DOHH2 (cell line): Measurements from ENCODE around the gene PPFIA1.
"Not testable (repeated sequence)": the region's sequence is repeated elsewhere in the genome, so short reads cannot be mapped to it uniquely, and the experiment has no call there.

Source experiments
- H3F3A ChIP-seq: fragments of 200-600 bp; sonication (generic), shearing (Covaris generic); 2 replicates; pipeline ENCODE4 v1.6.0; 2016; ENCODE audit warnings: antibody characterized with exemption, mild to moderate bottlenecking; ENCODE audit not compliant: control insufficient read depth, insufficient read depth
- H3K27ac ChIP-seq: fragments of 200-600 bp; sonication (generic); 2 replicates; pipeline ENCODE4 v1.5.1; 2014; ENCODE audit warnings: low read depth, mild to moderate bottlenecking, low read length, moderate library complexity
- H3K27me3 ChIP-seq: fragments of 200-600 bp; sonication (generic); 2 replicates; pipeline ENCODE4 v1.6.1; 2014; ENCODE audit warnings: mild to moderate bottlenecking, low read length, mixed read lengths; ENCODE audit not compliant: control insufficient read depth
- H3K36me3 ChIP-seq: fragments of 200-600 bp; sonication (generic); 2 replicates; pipeline ENCODE4 v1.6.1; 2014; ENCODE audit warnings: mild to moderate bottlenecking, low read length, moderate library complexity, mixed read lengths; ENCODE audit not compliant: control insufficient read depth
- H3K4me1 ChIP-seq: fragments of 200-600 bp; sonication (generic); 2 replicates; pipeline ENCODE4 v1.6.1; 2014; ENCODE audit warnings: mild to moderate bottlenecking, low read length, mixed read lengths; ENCODE audit not compliant: control insufficient read depth
- H3K4me2 ChIP-seq: fragments of 200-600 bp; sonication (generic); 2 replicates; pipeline ENCODE4 v1.6.0; 2014; ENCODE audit warnings: mild to moderate bottlenecking, low read length, moderate library complexity
- H3K4me3 ChIP-seq: fragments of 200-600 bp; sonication (generic); 2 replicates; pipeline ENCODE4 v1.5.1; 2014; ENCODE audit warnings: mild to moderate bottlenecking, low read length, mixed read lengths
- H3K79me2 ChIP-seq: fragments of 200-600 bp; sonication (generic); 2 replicates; pipeline ENCODE4 v1.6.1; 2014; ENCODE audit warnings: mild to moderate bottlenecking, low read length, mixed read lengths; ENCODE audit not compliant: control insufficient read depth
- H3K9me2 ChIP-seq: fragments of 200-600 bp; sonication (generic); replicated peaks from 2 replicates; pipeline ENCODE4 v1.6.1; 2014; ENCODE audit warnings: mild to moderate bottlenecking, low read length, mixed read lengths; ENCODE audit not compliant: control insufficient read depth
- H3K9me3 ChIP-seq: fragments of 200-600 bp; sonication (generic); 2 replicates; pipeline ENCODE4 v1.6.1; 2014; ENCODE audit warnings: antibody characterized with exemption, low read length, mixed read lengths; ENCODE audit not compliant: control insufficient read depth, insufficient read depth
- H4K20me1 ChIP-seq: fragments of 200-600 bp; sonication (generic); 2 replicates; pipeline ENCODE4 v1.6.0; 2014; ENCODE audit warnings: low read depth, mild to moderate bottlenecking, antibody characterized with exemption, low read length, moderate library complexity; ENCODE audit not compliant: control insufficient read depth, insufficient read depth
- EZH2phosphoT487 ChIP-seq: fragments of 200-600 bp; sonication (generic); IDR thresholded peaks from 2 replicates; pipeline ENCODE4 v1.6.1; 2017; ENCODE audit warnings: borderline replicate concordance, mild to moderate bottlenecking, antibody characterized with exemption, low read length, moderate library complexity, mixed read lengths
- TF ChIP-seq, protein P1 (sequence below): fragments of 200-600 bp; sonication (generic); IDR thresholded peaks from one replicate; pipeline ENCODE4 v1.5.1; 2014; ENCODE audit warnings: antibody characterized with exemption, mild to moderate bottlenecking, low read depth, low read length; ENCODE audit not compliant: poor library complexity, severe bottlenecking

The PPFIA1 gene

DNA sequence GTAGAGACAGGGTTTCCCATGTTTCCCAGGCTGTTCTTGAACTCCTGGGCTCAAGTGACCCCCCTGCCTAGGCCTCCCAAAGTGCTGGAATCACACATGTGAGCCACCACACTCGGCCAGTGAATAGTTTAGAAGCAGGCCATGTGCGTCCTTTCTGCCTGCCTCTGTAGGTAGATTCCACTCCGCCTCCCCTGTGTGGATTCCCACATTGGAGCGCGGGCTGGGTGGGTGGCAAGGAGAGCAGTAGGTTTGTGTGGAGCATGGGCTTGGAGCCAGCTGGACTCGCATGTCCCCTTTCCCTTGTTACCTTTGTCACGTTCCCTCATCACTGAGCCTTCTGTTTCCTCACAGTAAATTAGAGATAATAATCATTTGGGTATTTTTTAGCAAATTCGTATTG lies 21.7 kb downstream of the PPFIA1 start:
- no peaks in the 10 kb centered on the region for H3F3A ChIP-seq
- H3K27ac ChIP-seq: no peak overlapping the region
- no peaks in the 10 kb centered on the region for H3K9me2 ChIP-seq
- no peaks in the 10 kb centered on the region for H3K9me3 ChIP-seq
- no peak overlapping the region for H3K4me2 ChIP-seq
- H4K20me1 ChIP-seq: no peaks in the 10 kb centered on the region
- TF ChIP-seq, protein P1, sequence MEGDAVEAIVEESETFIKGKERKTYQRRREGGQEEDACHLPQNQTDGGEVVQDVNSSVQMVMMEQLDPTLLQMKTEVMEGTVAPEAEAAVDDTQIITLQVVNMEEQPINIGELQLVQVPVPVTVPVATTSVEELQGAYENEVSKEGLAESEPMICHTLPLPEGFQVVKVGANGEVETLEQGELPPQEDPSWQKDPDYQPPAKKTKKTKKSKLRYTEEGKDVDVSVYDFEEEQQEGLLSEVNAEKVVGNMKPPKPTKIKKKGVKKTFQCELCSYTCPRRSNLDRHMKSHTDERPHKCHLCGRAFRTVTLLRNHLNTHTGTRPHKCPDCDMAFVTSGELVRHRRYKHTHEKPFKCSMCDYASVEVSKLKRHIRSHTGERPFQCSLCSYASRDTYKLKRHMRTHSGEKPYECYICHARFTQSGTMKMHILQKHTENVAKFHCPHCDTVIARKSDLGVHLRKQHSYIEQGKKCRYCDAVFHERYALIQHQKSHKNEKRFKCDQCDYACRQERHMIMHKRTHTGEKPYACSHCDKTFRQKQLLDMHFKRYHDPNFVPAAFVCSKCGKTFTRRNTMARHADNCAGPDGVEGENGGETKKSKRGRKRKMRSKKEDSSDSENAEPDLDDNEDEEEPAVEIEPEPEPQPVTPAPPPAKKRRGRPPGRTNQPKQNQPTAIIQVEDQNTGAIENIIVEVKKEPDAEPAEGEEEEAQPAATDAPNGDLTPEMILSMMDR: no peak
- no peak for TF ChIP-seq EZH2phosphoT487
- peaks cover 25% of the 10 kb centered on the region for H3K79me2 ChIP-seq
- H3K27me3 ChIP-seq: no peaks in the 10 kb centered on the region
- H3K36me3 ChIP-seq: peaks cover 31% of the 10 kb centered on the region; the same call in 1 of the 2 replicates
- H3K4me1 ChIP-seq: no peaks in the 10 kb centered on the region
- H3K4me3 ChIP-seq: no peak overlapping the region

DNA sequence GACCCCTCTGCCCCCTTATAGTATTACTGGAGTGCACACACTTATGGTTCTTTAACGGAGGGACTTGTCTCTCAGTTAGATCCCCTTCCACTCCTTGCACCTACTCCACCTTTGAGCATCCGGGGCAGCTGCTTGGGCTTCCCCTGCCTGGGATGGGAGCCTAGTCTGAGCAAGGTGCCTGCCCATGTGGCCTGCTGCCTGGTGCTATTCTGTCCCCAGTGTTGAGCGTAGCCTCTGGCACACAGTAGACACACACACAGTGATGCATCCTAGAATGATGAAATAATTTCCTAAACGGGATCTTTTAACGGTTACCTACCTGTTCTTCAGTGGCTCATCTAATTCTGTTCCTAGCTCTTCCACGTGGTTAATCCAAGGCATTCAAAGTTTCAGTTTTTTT lies 22.4 kb downstream of the PPFIA1 start:
- Histone ChIP-seq H4K20me1 (no peaks in the 10 kb centered on the region), H3F3A (no peaks in the 10 kb centered on the region), H3K79me2 (peaks cover 25% of the 10 kb centered on the region), H3K4me3 (no peak overlapping the region), H3K27ac (no peak overlapping the region), H3K36me3 (peaks cover 27% of the 10 kb centered on the region; the same call in 1 of the 2 replicates), H3K4me1 (no peaks in the 10 kb centered on the region), H3K27me3 (no peaks in the 10 kb centered on the region), H3K4me2 (no peak overlapping the region), H3K9me2 (no peaks in the 10 kb centered on the region), H3K9me3 (no peaks in the 10 kb centered on the region)
- no peak for TF ChIP-seq EZH2phosphoT487
- TF ChIP-seq, protein P1: no peak

DNA sequence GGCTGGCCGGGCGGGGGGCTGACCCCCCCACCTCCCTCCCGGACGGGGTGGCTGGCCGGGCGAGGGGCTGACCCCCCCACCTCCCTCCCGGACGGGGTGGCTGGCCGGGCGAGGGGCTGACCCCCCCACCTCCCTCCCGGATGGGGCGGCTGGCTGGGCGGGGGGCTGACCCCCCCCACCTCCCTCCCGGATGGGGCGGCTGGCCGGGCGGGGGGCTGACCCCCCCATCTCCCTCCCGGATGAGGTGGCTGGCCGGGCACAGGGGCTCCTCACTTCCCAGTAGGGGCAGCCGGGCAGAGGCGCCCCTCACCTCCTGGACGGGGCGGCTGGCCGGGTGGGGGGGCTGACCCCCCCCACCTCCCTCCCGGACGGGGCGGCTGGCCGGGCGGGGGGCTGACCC lies 24.7 kb downstream of the PPFIA1 start:
- H3K9me2 ChIP-seq, H3K4me1 ChIP-seq, H4K20me1 ChIP-seq, H3F3A ChIP-seq, H3K4me2 ChIP-seq, H3K9me3 ChIP-seq, H3K27ac ChIP-seq, H3K4me3 ChIP-seq, H3K27me3 ChIP-seq: not testable (repeated sequence)
- Histone ChIP-seq H3K36me3 (peaks cover 22% of the 10 kb centered on the region; the same call in 1 of the 2 replicates), H3K79me2 (peaks cover 29% of the 10 kb centered on the region)

DNA sequence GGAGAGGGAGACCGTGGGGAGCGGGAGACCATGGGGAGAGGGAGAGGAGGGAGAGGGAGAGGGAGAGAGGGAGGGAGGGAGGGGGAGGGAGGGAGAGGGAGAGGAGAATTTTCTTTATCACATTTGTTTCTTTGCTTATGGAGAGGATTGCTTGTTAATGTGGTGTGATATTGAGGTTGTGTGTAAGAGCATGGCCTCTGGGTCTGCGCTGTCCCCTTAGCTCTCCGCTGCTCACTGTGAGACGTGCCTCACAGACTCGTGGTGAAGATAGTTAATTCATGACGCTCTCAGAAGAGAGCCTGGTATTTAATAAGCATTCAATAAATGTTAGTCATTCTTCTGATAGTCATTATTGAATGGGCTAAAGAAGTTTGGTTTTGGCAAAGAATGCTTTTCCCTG lies 26.2 kb downstream of the PPFIA1 start:
- Histone ChIP-seq H3K4me3 (no peak overlapping the region), H3K9me3 (no peaks in the 10 kb centered on the region), H4K20me1 (peaks cover 6% of the 10 kb centered on the region; the same call in 1 of the 2 replicates), H3K27ac (no peak overlapping the region), H3K9me2 (no peaks in the 10 kb centered on the region), H3K79me2 (peaks cover 29% of the 10 kb centered on the region), H3K27me3 (no peaks in the 10 kb centered on the region), H3F3A (no peaks in the 10 kb centered on the region), H3K36me3 (peaks cover 17% of the 10 kb centered on the region; the same call in 1 of the 2 replicates), H3K4me1 (no peaks in the 10 kb centered on the region), H3K4me2 (no peak overlapping the region)
- TF ChIP-seq, protein P1: no peak
- TF ChIP-seq EZH2phosphoT487: no peak
